ENCODE results near the gene SRP68. TPM values are rescaled to one million over a fixed set of nuclear protein-coding genes. Genes with fewer than 3 reads are reported as not detected.

The SRP68 gene
- total RNA-seq, 1 experiment from 2014 or later = 58.2 TPM

GRCh38 chr17:76008630-76009425, 63.5 kb downstream of the SRP68 start:
- in situ Hi-C loops (cut with HindIII; ENCODE audit: low pct_unique_long_range_greater_than_20kb, low sequenced_read_pairs) = no loop called here

GRCh38 chr17:76008208-76008607, 64.1 kb downstream of the SRP68 start:
- in situ Hi-C loops (cut with HindIII; ENCODE audit: low pct_unique_long_range_greater_than_20kb, low sequenced_read_pairs) = no loop called here
- no peak for DNase-seq (ENCODE audit: low read depth)

More at GRCh38 chr17:76008630-76009425, 63.5 kb downstream of the SRP68 start:
- DNase-seq (ENCODE audit: low read depth) = no peak

- DNase-seq (ENCODE audit: low read depth) = no peak
- in situ Hi-C loops (cut with HindIII; ENCODE audit: low pct_unique_long_range_greater_than_20kb, low sequenced_read_pairs) = no loop called here
Measured at GRCh38 chr17:76007850-76008165, 64.5 kb downstream of the SRP68 start.

GRCh38 chr17:76007131-76007849, 65.0 kb downstream of the SRP68 start:
- no peak for DNase-seq (ENCODE audit: low read depth)
- in situ Hi-C loops (cut with HindIII; ENCODE audit: low pct_unique_long_range_greater_than_20kb, low sequenced_read_pairs) = no loop called here

GRCh38 chr17:76005263-76006149, 66.8 kb downstream of the SRP68 start:
- in situ Hi-C loops (cut with HindIII; ENCODE audit: low pct_unique_long_range_greater_than_20kb, low sequenced_read_pairs) = no loop called here
- peak; percentile 70 for DNase-seq (ENCODE audit: low read depth)

- DNase-seq (ENCODE audit: low read depth) = peak; percentile 42
- in situ Hi-C loops (cut with HindIII; ENCODE audit: low pct_unique_long_range_greater_than_20kb, low sequenced_read_pairs) = no loop called here
Measured at GRCh38 chr17:76004750-76005262, 67.5 kb downstream of the SRP68 start.

GRCh38 chr17:76003915-76004314, 68.4 kb downstream of the SRP68 start:
- DNase-seq (ENCODE audit: low read depth) = no peak
- in situ Hi-C loops (cut with HindIII; ENCODE audit: low pct_unique_long_range_greater_than_20kb, low sequenced_read_pairs) = no loop called here

GRCh38 chr17:76002100-76002499, 70.2 kb downstream of the SRP68 start:
- in situ Hi-C loops (cut with HindIII; ENCODE audit: low pct_unique_long_range_greater_than_20kb, low sequenced_read_pairs) = no loop called here
- no peak for DNase-seq (ENCODE audit: low read depth)

GRCh38 chr17:76000755-76001521, 71.4 kb downstream of the SRP68 start, which contains the start of gene CDK3:
Gene CDK3, plus strand, starts transcription at chr17:76000855. Its CDS starts 571 bp downstream, at chr17:76001426.
- DNase-seq (ENCODE audit: low read depth) = no peak
- in situ Hi-C loops (cut with HindIII; ENCODE audit: low pct_unique_long_range_greater_than_20kb, low sequenced_read_pairs) = no loop called here

GRCh38 chr17:76000016-76000754, 72.1 kb downstream of the SRP68 start:
- in situ Hi-C loops (cut with HindIII; ENCODE audit: low pct_unique_long_range_greater_than_20kb, low sequenced_read_pairs) = no loop called here
- DNase-seq (ENCODE audit: low read depth) = no peak

GRCh38 chr17:75998327-75998795, 74.0 kb downstream of the SRP68 start:
- in situ Hi-C loops (cut with HindIII; ENCODE audit: low pct_unique_long_range_greater_than_20kb, low sequenced_read_pairs) = no loop called here
- DNase-seq (ENCODE audit: low read depth) = peak; percentile 48

- in situ Hi-C loops (cut with HindIII; ENCODE audit: low pct_unique_long_range_greater_than_20kb, low sequenced_read_pairs) = no loop called here
- DNase-seq (ENCODE audit: low read depth) = peak; percentile 40
Measured at GRCh38 chr17:75996665-75997590, 75.4 kb downstream of the SRP68 start.

GRCh38 chr17:75995385-75995925, 76.9 kb downstream of the SRP68 start:
- in situ Hi-C loops (cut with HindIII; ENCODE audit: low pct_unique_long_range_greater_than_20kb, low sequenced_read_pairs) = no loop called here
- DNase-seq (ENCODE audit: low read depth) = no peak

GRCh38 chr17:75994802-75995370, 77.4 kb downstream of the SRP68 start:
- in situ Hi-C loops (cut with HindIII; ENCODE audit: low pct_unique_long_range_greater_than_20kb, low sequenced_read_pairs) = no loop called here
- DNase-seq (ENCODE audit: low read depth) = no peak

GRCh38 chr17:75991396-75991795, 80.9 kb downstream of the SRP68 start:
- in situ Hi-C loops (cut with HindIII; ENCODE audit: low pct_unique_long_range_greater_than_20kb, low sequenced_read_pairs) = no loop called here
- no peak for DNase-seq (ENCODE audit: low read depth)
